HG02852 (cell line): ENCODE data around the gene CNTFR.
"Not testable (repeated sequence)": the region's sequence is repeated elsewhere in the genome, so short reads cannot be mapped to it uniquely, and the experiment has no call there.

Experiments used
- ATAC-seq: cut with Tn5 transposase; IDR thresholded peaks from one replicate; pipeline ENCODE4 v1.9.1; 2021; ENCODE audit warnings: mild to moderate bottlenecking, moderate library complexity; ENCODE audit not compliant: unreplicated experiment

CNTFR gene, protein sequence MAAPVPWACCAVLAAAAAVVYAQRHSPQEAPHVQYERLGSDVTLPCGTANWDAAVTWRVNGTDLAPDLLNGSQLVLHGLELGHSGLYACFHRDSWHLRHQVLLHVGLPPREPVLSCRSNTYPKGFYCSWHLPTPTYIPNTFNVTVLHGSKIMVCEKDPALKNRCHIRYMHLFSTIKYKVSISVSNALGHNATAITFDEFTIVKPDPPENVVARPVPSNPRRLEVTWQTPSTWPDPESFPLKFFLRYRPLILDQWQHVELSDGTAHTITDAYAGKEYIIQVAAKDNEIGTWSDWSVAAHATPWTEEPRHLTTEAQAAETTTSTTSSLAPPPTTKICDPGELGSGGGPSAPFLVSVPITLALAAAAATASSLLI

GRCh38 chr9:34589636-34590380 is at the start of gene CNTFR:
CNTFR (minus strand) TSS chr9:34589724; CDS start chr9:34568981, 20,743 bp downstream.
- no peak for ATAC-seq

DNA sequence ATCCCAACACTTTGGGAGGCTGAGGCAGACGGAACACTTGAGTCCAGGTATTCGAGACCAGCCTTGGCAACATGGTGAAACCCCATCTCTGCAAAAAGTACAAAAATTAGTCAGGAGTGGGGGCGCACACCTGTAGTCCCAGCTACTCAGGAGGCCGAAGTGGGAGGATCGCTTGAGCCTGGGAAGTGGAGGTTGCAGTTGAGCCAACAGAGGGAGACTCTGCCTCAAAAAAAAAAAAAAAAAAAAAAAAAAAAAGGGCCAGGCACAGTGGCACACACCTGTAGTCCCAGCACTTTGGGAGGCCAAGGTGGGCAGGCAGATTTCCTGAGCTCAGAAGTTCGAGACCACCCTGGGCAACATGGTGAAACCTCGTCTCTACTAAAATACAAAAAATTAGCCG is 49.8 kb upstream of the CNTFR start:
- not testable (repeated sequence) for ATAC-seq

GRCh38 chr9:34638138-34638445 is 48.6 kb upstream of the CNTFR start:
- ATAC-seq: no peak

- peak; percentile 82 for ATAC-seq
Observed at GRCh38 chr9:34637356-34638137, 48.0 kb upstream of the CNTFR start, which contains the start of gene SIGMAR1. SIGMAR1 (minus strand) TSS chr9:34637787; CDS start chr9:34637697, 90 bp downstream.

DNA sequence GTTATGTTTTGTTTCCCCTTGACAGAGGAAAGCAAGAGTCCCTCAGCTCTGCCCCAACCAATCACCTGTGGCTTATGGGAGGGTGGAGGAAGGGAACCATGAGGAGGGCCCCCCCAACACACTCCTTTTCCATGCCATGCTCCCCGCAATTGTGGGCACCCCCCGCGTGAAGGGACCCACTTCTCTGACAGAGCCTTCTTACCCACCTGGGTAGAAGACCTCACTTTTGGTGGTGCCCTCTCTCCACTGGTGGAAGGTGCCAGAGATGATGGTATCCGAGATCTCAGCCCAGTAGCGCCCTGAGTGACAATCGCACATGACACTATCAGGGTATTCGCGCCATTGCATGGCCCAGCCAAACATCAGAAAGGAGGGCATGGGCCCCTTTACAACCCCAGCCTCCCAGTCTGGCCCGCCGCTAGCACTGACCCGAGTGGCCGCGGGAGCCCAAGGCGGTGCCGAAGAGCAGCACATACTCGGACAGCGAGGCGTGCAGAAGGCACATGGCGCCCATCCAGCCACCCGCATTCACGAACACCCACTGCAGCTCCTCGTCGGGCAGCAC is 47.3 kb upstream of the CNTFR start:
- no peak for ATAC-seq

GRCh38 chr9:34635556-34635955 is 46.0 kb upstream of the CNTFR start:
- ATAC-seq: no peak

GRCh38 chr9:34634551-34635248 is 45.2 kb upstream of the CNTFR start:
- ATAC-seq: no peak

- peak; percentile 36 for ATAC-seq
Observed at GRCh38 chr9:34633851-34634550, 44.5 kb upstream of the CNTFR start.

DNA sequence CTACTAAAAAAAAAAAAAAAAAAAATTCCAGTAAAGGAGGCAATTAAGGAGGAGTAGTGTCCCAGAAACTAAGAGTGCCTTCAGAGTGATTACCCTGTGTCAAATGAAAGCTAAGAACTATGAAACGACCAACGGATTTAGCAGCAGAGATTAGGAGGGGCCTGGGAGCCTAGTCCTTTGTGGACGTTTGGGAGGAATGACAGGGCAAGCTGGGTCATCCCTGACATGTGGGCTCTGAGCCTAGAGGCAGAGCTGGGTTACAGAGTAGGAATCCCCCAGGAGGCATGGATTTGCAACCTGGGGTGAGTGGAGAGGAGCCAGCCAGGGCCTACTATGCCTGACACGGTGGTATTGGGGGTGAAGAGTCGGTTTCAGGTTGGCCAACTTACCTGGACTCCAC is 43.6 kb upstream of the CNTFR start:
- ATAC-seq: no peak

GRCh38 chr9:34630402-34631154 is 41.1 kb upstream of the CNTFR start:
- ATAC-seq: no peak

- no peak for ATAC-seq
Observed at GRCh38 chr9:34629491-34629808, 39.9 kb upstream of the CNTFR start.

- no peak for ATAC-seq
Observed at GRCh38 chr9:34628656-34629490, 39.3 kb upstream of the CNTFR start, which contains the start of gene ARID3C. ARID3C (minus strand) TSS chr9:34629066; CDS start chr9:34628014, 1,052 bp downstream.

DNA sequence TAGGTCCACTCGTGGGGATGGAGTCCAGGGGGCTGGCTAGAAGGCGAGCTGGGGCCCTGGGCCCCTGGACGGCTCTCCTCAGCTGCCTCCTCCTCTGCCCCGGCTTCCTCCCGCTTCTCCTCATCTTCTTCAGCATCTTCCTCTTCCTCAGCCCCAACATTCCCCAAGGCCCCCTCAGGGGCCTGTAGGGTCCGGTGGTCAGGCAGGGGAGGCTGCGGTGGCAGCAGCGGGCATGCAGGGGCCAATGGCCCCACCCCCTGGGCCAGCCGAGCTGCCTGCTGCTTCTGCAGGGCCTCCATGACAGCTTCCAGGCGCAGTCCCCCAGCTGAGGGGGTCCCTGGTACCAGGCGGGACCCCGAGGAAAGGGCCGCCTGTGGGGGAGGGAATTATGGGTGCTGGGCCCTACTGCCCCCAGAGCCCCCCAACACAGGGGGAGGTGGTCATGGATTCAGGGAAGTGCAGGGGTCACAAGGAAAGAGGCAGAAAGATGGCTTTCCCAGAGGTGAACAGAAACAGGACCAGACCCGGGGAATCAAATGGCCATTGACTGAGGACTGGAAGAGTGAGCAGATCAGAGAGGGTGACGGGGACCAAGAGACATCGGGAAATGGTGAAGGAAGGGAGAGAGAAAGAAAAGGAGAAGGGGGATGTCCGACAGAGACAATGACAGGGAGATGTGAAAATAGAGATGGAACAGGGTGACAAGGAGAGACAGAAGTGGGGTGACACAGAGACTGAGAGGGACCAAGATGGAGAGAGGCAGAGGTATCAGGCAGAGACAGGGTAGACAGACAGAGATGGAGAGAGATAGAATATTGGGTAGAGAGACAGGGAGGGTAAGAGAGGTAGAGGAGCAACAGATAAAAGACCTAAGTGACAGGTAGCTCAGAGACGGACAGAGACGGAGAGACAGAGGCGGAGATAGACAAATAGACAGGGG is 38.5 kb upstream of the CNTFR start:
- no peak for ATAC-seq

DNA sequence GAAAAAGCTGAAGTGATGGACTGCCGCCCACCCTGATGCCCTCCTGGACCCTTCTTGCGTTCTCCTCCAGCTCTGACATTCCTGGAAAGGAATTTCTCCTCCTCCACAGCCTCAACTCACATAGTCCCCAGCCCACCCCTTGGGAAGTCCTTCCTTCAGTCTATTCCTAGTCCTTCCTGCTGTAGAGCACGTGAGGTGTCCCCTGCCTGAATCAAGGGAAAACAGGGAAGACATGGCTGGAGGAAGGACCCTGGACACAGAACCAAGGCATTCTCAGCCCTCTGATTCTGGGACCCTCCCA is 35.6 kb upstream of the CNTFR start:
- no peak for ATAC-seq

DNA sequence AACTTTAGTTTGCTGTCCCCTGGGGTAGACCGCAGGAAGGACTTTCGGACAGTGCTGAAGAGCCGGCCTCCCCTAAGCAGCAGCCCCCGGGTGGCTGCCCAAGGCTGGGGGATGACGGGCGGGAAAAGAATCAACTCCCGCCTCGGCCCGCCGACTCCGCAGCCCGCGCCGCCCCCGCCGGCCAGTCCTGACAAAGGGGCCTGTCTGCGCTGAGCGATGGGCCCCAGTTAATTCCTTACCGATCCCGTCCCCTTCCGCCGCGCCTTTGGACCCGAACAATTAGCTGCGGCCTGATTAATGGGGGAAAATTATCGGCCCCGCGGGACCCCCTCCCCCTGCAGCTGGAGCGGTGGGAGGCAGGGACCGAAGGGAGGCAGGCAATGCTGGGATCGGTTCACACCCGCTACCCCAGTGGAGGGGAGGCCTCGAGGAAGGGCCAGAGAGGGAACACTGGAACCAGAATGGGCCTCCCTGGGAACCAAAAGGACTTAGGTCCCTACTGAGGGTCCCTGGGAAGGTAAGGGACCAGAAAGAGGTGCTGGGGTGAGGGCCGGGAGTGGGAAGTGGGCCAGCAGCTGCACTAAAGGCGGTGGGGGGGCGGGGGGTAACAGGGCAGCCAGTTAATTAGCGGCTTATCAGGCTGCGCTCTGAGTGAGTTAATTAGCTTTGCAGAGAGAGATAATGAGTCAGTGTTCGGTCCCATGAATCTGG is 35.1 kb upstream of the CNTFR start:
- ATAC-seq: no peak

GRCh38 chr9:34623374-34624235 is 34.1 kb upstream of the CNTFR start:
- no peak for ATAC-seq
